A549 (cell line): ENCODE results near the gene HACL1. TPM values are rescaled to one million over a fixed set of nuclear protein-coding genes. Genes with fewer than 3 reads are reported as not detected.
A peak's percentile ranks its signal among the peaks of the same experiment; 100 is the strongest.

Experiments
- ATAC-seq, 2 experiments: fragments of 200-7000 bp in 1 of 2; fragments of >200 bp in 1 of 2; cut with Nextera tagmentation in 1 of 2; cut with Tn5 transposase in 1 of 2; 3 replicates each; pipeline versions ENCODE4 v1.8.0 to v1.9.1; 2018 to 2020; ENCODE audit warnings: mild to moderate bottlenecking in 1 of 2, moderate library complexity in 1 of 2
- CTCF ChIA-PET: fragments of 300-600 bp; sonication (Branson Sonifier 250); formaldehyde crosslinking; extraction: SDS; loops from one replicate; lab custom pipeline; 2021; ENCODE audit warnings: antibody characterized with exemption, inconsistent platforms; lab: Yijun Ruan, JAX
- POLR2A ChIA-PET: fragments of 350-600 bp; formaldehyde crosslinking; extraction: SDS; loops from one replicate; lab custom pipeline; 2021; ENCODE audit warnings: antibody characterized with exemption, inconsistent platforms; lab: Yijun Ruan, JAX
- DNase-seq, 2 experiments: peaks; one replicate each; pipeline versions ENCODE4 v3.0.0 to v3.0.0-alpha.2; 2011 to 2016; ENCODE audit warnings: low read depth in 1 of 2, low spot score in 1 of 2
- FAIRE-seq: peaks from 2 replicates; lab custom pipeline; 2011; peaks lifted over from hg19 to GRCh38; lab: Jason Lieb, UNC
- H3K27ac ChIP-seq, 2 experiments: fragments of >200 bp; sonication (Bioruptor Twin); formaldehyde crosslinking; 3 replicates each; pipeline ENCODE4 v1.5.1; 2016 to 2017
- H3K4me1 ChIP-seq: fragments of >200 bp; sonication (Bioruptor Twin); formaldehyde crosslinking; 3 replicates; pipeline ENCODE4 v1.6.1; 2016
- H3K4me2 ChIP-seq: fragments of >200 bp; sonication (Bioruptor Twin); formaldehyde crosslinking; 3 replicates; pipeline ENCODE4 v1.6.1; 2016
- H3K4me3 ChIP-seq: fragments of >200 bp; sonication (Bioruptor Twin); formaldehyde crosslinking; 3 replicates; pipeline ENCODE4 v1.5.1; 2016
- H3K9me3 ChIP-seq: fragments of >200 bp; sonication (Bioruptor Twin); formaldehyde crosslinking; 3 replicates; pipeline ENCODE4 v1.6.1; 2016
- BHLHE40 ChIP-seq: IDR thresholded peaks from 2 replicates; pipeline ENCODE4 v1.6.1; 2012; ENCODE audit warnings: low read depth, low read length, inconsistent platforms
- CBX8 ChIP-seq: fragments of 200-600 bp; sonication (generic); IDR thresholded peaks from 2 replicates; pipeline ENCODE4 v1.6.1; 2016
- CHD2 ChIP-seq: fragments of 150-350 bp; IDR thresholded peaks from 2 replicates; pipeline ENCODE4 v1.6.1; 2014; ENCODE audit warnings: low read length; ENCODE audit not compliant: partially characterized antibody
- EHF ChIP-seq: fragments of 250-450 bp; sonication (Bioruptor Pico); IDR thresholded peaks from 2 replicates; pipeline ENCODE4 v1.5.0; 2020; ENCODE audit warnings: mild to moderate bottlenecking
- EHMT2 ChIP-seq: fragments of 200-600 bp; sonication (generic); IDR thresholded peaks from 2 replicates; pipeline ENCODE4 v1.6.1; 2016; ENCODE audit warnings: antibody characterized with exemption, low read depth, mild to moderate bottlenecking, moderate library complexity
- ESRRA ChIP-seq: fragments of 150-350 bp; IDR thresholded peaks from 2 replicates; pipeline ENCODE4 v1.6.1; 2014; ENCODE audit warnings: mild to moderate bottlenecking, low read length, borderline replicate concordance
- FOSB ChIP-seq: fragments of 250-450 bp; sonication (Bioruptor Pico); IDR thresholded peaks from 2 replicates; pipeline ENCODE4 v1.5.0; 2020; ENCODE audit warnings: mild to moderate bottlenecking, moderate library complexity
- FOSL2 ChIP-seq, 2 experiments: fragments of 450-650 bp in 1 of 2; fragments of >200 bp in 1 of 2; sonication (Bioruptor Twin) in 1 of 2; formaldehyde crosslinking; IDR thresholded peaks; 2 replicates each; pipeline versions ENCODE4 v1.5.0 to v1.6.1; 2016 to 2020; ENCODE audit warnings: mild to moderate bottlenecking in 1 of 2, moderate library complexity in 1 of 2
- GATA3 ChIP-seq: IDR thresholded peaks from 2 replicates; pipeline ENCODE4 v1.6.1; 2012; ENCODE audit warnings: borderline replicate concordance
- HDAC2 ChIP-seq: fragments of 200-600 bp; sonication (generic); IDR thresholded peaks from 2 replicates; pipeline ENCODE4 v1.6.1; 2016
- HEYL ChIP-seq: fragments of 250-450 bp; sonication (Bioruptor Pico); IDR thresholded peaks from 2 replicates; pipeline ENCODE4 v1.8.0; 2021; ENCODE audit warnings: mild to moderate bottlenecking, moderate library complexity
- HOXB13 ChIP-seq: fragments of 250-450 bp; sonication (Bioruptor Pico); IDR thresholded peaks from 2 replicates; pipeline ENCODE4 v1.5.0; 2020; ENCODE audit warnings: low read depth, mild to moderate bottlenecking, moderate library complexity
- HOXB5 ChIP-seq: fragments of 250-450 bp; sonication (Bioruptor Pico); IDR thresholded peaks from 2 replicates; pipeline ENCODE4 v1.5.0; 2020; ENCODE audit warnings: mild to moderate bottlenecking, moderate library complexity
- JUN ChIP-seq, 2 experiments: fragments of >200 bp; sonication (Bioruptor Twin); formaldehyde crosslinking; IDR thresholded peaks; 2 replicates in 1 of 2; 3 replicates in 1 of 2; pipeline ENCODE4 v1.6.1; 2016 to 2017
- KDM5A ChIP-seq: fragments of 200-600 bp; sonication (generic); IDR thresholded peaks from 2 replicates; pipeline ENCODE4 v1.6.1; 2016; ENCODE audit warnings: antibody characterized with exemption, mild to moderate bottlenecking
- MAFK ChIP-seq: fragments of 450-650 bp; IDR thresholded peaks from 2 replicates; pipeline ENCODE4 v1.6.1; 2014; ENCODE audit not compliant: partially characterized antibody
- MAZ ChIP-seq: fragments of 150-350 bp; IDR thresholded peaks from 2 replicates; pipeline ENCODE4 v1.6.1; 2014; ENCODE audit warnings: antibody characterized with exemption, low read depth, low read length, borderline replicate concordance
- MYC ChIP-seq: IDR thresholded peaks from 2 replicates; pipeline ENCODE4 v1.6.1; 2012; ENCODE audit warnings: mild to moderate bottlenecking, inconsistent platforms, low read length, improper control_type of control experiment, borderline replicate concordance
- NFE2L2 ChIP-seq: fragments of 150-350 bp; conservative IDR thresholded peaks from 2 replicates; pipeline ENCODE4 v1.6.1; 2014; ENCODE audit warnings: low read length
- NPAS2 ChIP-seq: fragments of 250-450 bp; sonication (Bioruptor Pico); IDR thresholded peaks from 2 replicates; pipeline ENCODE4 v1.8.0; 2022; ENCODE audit warnings: mild to moderate bottlenecking, moderate library complexity, borderline replicate concordance
- NR3C1 ChIP-seq: fragments of >200 bp; sonication (Bioruptor Twin); formaldehyde crosslinking; IDR thresholded peaks from 3 replicates; pipeline ENCODE4 v1.6.1; 2017
- PHF8 ChIP-seq: fragments of 200-600 bp; sonication (generic); IDR thresholded peaks from 2 replicates; pipeline ENCODE4 v1.6.1; 2016; ENCODE audit warnings: low read depth, mild to moderate bottlenecking, antibody characterized with exemption, moderate library complexity, borderline replicate concordance
- POLR2AphosphoS2 ChIP-seq: conservative IDR thresholded peaks from 2 replicates; pipeline ENCODE4 v1.6.1; 2012; ENCODE audit warnings: low read length, improper control_type of control experiment, inconsistent platforms
- RAD21 ChIP-seq, 2 experiments: fragments of >200 bp in 1 of 2; sonication (Bioruptor Twin) in 1 of 2; formaldehyde crosslinking in 1 of 2; IDR thresholded peaks in 1 of 2; conservative IDR thresholded peaks in 1 of 2; 2 replicates in 1 of 2; 3 replicates in 1 of 2; pipeline ENCODE4 v1.6.1; 2012 to 2018; ENCODE audit warnings: inconsistent platforms in 1 of 2
- RFX5 ChIP-seq: fragments of 450-650 bp; IDR thresholded peaks from 2 replicates; pipeline ENCODE4 v1.7.1; 2014; ENCODE audit warnings: antibody characterized with exemption, mild to moderate bottlenecking, moderate library complexity
- SMC3 ChIP-seq: fragments of >200 bp; sonication (Bioruptor Twin); formaldehyde crosslinking; IDR thresholded peaks from 3 replicates; pipeline ENCODE4 v1.6.1; 2018; ENCODE audit warnings: inconsistent platforms
- SREBF2 ChIP-seq: fragments of 450-650 bp; IDR thresholded peaks from 2 replicates; pipeline ENCODE4 v1.6.1; 2014; ENCODE audit warnings: mild to moderate bottlenecking, moderate library complexity
- TFCP2L1 ChIP-seq: fragments of 250-450 bp; sonication (Bioruptor Pico); IDR thresholded peaks from 2 replicates; pipeline ENCODE4 v1.5.0; 2021; ENCODE audit warnings: mild to moderate bottlenecking
- ZC3H11A ChIP-seq: fragments of 450-650 bp; IDR thresholded peaks from 2 replicates; pipeline ENCODE4 v1.6.1; 2014; ENCODE audit warnings: antibody characterized with exemption, mild to moderate bottlenecking
- ZFP36 ChIP-seq: fragments of 450-650 bp; IDR thresholded peaks from 2 replicates; pipeline ENCODE4 v1.6.1; 2014; ENCODE audit warnings: borderline replicate concordance; ENCODE audit not compliant: partially characterized antibody
- ZNF302 ChIP-seq: fragments of 250-450 bp; sonication (Bioruptor Pico); IDR thresholded peaks from 2 replicates; pipeline ENCODE4 v1.9.0; 2021; ENCODE audit warnings: inconsistent platforms, mild to moderate bottlenecking, moderate library complexity
- ZSCAN20 ChIP-seq: fragments of 250-450 bp; sonication (Bioruptor Pico); IDR thresholded peaks from 2 replicates; pipeline ENCODE4 v1.8.0; 2022; ENCODE audit warnings: mild to moderate bottlenecking, moderate library complexity
- WGBS: methylation state at CpG from one replicate; pipeline ENCODE4 v1.1.6; 2017; ENCODE audit errors: missing lambda C conversion rate; 5-methylcytosine and 5-hydroxymethylcytosine counted together
- polyA minus RNA-seq: library from RNA; depleted of rRNA, polyadenylated mRNA; stranded (reverse); fragments of >200 nt; gene quantifications from 2 replicates; pipeline ENCODE4 v1.2.3, GENCODE V29; 2011; rRNA and poly(A)+ RNA removed
- polyA plus RNA-seq, 4 experiments: library from polyadenylated mRNA; depleted of rRNA in 3 of 4; stranded (reverse); fragments of >200 nt; fragmentation: RNase III in 1 of 4; extraction: RNeasy Plus Mini Kit Qiagen cat#74134 plus additional on column Dnase treatment in 1 of 4; gene quantifications; 2 replicates in 3 of 4; 3 replicates in 1 of 4; pipeline ENCODE4 v1.2.3, GENCODE V29; 2011 to 2017
- TF ChIP-seq, protein P1 (sequence below): fragments of >200 bp; sonication (Bioruptor Twin); formaldehyde crosslinking; IDR thresholded peaks from 3 replicates; pipeline ENCODE4 v1.5.1; 2016
- TF ChIP-seq, protein P2 (sequence below): fragments of 150-350 bp; IDR thresholded peaks from 2 replicates; pipeline ENCODE4 v1.6.1; 2014; ENCODE audit warnings: low read depth, mild to moderate bottlenecking, low read length
- TF ChIP-seq, protein P3 (sequence below): IDR thresholded peaks from 2 replicates; pipeline ENCODE4 v1.6.1; 2012; ENCODE audit warnings: low read depth, borderline replicate concordance
- TF ChIP-seq, protein P4 (sequence below): fragments of >200 bp; sonication (Bioruptor Twin); formaldehyde crosslinking; IDR thresholded peaks from 2 replicates; pipeline ENCODE4 v1.6.1; 2016
- TF ChIP-seq, protein P5 (sequence below): fragments of 450-650 bp; IDR thresholded peaks from 2 replicates; pipeline ENCODE4 v1.6.1; 2014; ENCODE audit warnings: antibody characterized with exemption

Gene HACL1
- polyA plus RNA-seq (2011; rRNA removed) (51.0 and 69.0 TPM in 2 replicates), polyA plus RNA-seq (2017; fragmentation: RNase III; extraction: RNeasy Plus Mini Kit Qiagen cat#74134 plus additional on column Dnase treatment) (24.3 to 26.5 TPM (median 26.3 TPM) in 3 replicates), polyA minus RNA-seq (45.8 and 68.3 TPM in 2 replicates)
- 28.4 and 29.5 TPM in 2 replicates for polyA plus RNA-seq (2012; cell fraction: cytosol; rRNA removed)
- 23.1 and 32.1 TPM in 2 replicates for polyA plus RNA-seq (2012; cell fraction: nucleus; rRNA removed)

DNA sequence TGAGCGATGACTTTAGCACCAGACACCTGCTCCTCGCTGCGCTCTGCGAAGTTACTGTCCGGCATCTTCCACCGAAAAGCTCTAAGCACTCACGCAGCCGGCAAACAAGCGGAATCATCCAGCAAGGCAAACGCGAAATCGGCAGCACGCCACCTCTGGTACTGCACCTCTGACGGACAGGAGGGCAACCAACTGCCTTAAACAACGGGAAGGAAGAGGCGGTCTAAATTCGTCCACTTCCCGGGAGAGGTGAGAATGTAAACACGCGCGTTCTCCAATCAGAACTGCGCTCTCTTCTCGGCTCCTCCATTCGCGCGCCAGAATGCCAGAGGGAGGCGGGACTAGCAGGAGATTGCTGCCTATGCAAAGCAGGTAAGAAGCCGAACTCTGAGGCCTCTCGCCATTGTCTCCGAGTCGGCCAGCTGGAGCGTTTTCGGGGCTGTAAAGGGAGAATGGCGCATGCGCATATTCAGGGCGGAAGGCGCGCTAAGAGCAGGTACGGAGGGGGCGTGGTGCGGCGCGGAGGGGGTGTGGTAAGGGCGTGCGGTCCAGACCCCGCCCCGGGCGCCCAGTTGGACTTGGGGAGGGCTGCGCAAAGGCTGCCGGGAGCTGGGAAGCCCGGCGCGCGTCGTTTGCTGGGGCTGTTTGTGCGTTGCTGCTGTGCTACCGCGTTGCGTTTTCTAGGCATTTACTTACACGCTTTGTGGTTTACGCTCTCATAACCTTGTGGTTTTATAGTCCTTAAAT lies at the start of gene HACL1, which contains the start of gene BTD:
TSS of gene HACL1 (minus strand) at position 171 of the 747 bp plus-strand sequence. CDS start at position 65, 106 bp downstream.
TSS of gene BTD (plus strand) at position 347 of the 747 bp plus-strand sequence. CDS start 33,695 bp downstream, outside the sequence.
- Histone ChIP-seq H3K4me3 (peak within 1 kb of the TSS; percentile 65), H3K27ac (peak within 1 kb of the TSS; percentile 70 to 91), H3K9me3 (no peaks in the 10 kb centered on the region), H3K4me1 (peaks cover 15% of the 10 kb centered on the region), H3K4me2 (peak within 1 kb of the TSS; percentile 93)
- CTCF ChIA-PET = interaction anchor here (0.6 to 1.8 kb wide), 8 partner anchors 12 to 639 kb away, joined by 3 to 9 read pairs (median 3); no protein-coding TSS in a partner anchor
- FAIRE-seq = peak; percentile 46
- peak; percentile 98 for ATAC-seq
- DNase-seq = peak; percentile 95 to 99
- POLR2A ChIA-PET = interaction anchor here (0.7 to 2.1 kb wide), 17 partner anchors 8 to 332 kb away, joined by 3 to 10 read pairs (median 3); partner anchors contain the start of gene ANKRD28
- under 1% methylated on average over 51 of the region's 61 CpGs for WGBS
- TF ChIP-seq FOSB (no peak), MAFK (peak; percentile 87), NR3C1 (no peak), JUN (IDR thresholded peaks at IDR 0.05) (peak in 1 of 2 experiments; percentile 83; a peak in 2 of 5 replicates), PHF8 (no peak; the same call in 1 of the 2 replicates), ESRRA (no peak), NFE2L2 (no peak), HOXB13 (CRISPR knock-in tag) (no peak), SMC3 (no peak), NPAS2 (CRISPR knock-in tag) (no peak), FOSL2 (IDR thresholded peaks at IDR 0.05) (no peak), FOSL2 (CRISPR knock-in tag; IDR thresholded peaks at IDR 0.05) (no peak), SREBF2 (no peak), MYC (peak; percentile 56; the same call in 1 of the 2 replicates), RFX5 (no peak), CBX8 (no peak), ZNF302 (no peak), HDAC2 (no peak), BHLHE40 (peak; percentile 42; the same call in 1 of the 2 replicates), ZFP36 (no peak), TFCP2L1 (CRISPR knock-in tag) (no peak), KDM5A (peak; percentile 24), GATA3 (0 out of 2 replicates have a peak, but pooled peaks have one; percentile 9), MAZ (no peak), EHMT2 (no peak), HEYL (CRISPR knock-in tag) (no peak), RAD21 (conservative IDR thresholded peaks at IDR 0.05 in 1 of 2, IDR thresholded peaks at IDR 0.05 in 1 of 2) (no peak), ZSCAN20 (CRISPR knock-in tag) (no peak), CHD2 (peak; percentile 62), POLR2AphosphoS2 (no peak), ZC3H11A (no peak), HOXB5 (CRISPR knock-in tag) (no peak), EHF (CRISPR knock-in tag) (no peak)
- TF ChIP-seq, protein P1, sequence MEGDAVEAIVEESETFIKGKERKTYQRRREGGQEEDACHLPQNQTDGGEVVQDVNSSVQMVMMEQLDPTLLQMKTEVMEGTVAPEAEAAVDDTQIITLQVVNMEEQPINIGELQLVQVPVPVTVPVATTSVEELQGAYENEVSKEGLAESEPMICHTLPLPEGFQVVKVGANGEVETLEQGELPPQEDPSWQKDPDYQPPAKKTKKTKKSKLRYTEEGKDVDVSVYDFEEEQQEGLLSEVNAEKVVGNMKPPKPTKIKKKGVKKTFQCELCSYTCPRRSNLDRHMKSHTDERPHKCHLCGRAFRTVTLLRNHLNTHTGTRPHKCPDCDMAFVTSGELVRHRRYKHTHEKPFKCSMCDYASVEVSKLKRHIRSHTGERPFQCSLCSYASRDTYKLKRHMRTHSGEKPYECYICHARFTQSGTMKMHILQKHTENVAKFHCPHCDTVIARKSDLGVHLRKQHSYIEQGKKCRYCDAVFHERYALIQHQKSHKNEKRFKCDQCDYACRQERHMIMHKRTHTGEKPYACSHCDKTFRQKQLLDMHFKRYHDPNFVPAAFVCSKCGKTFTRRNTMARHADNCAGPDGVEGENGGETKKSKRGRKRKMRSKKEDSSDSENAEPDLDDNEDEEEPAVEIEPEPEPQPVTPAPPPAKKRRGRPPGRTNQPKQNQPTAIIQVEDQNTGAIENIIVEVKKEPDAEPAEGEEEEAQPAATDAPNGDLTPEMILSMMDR = no peak
- TF ChIP-seq, protein P2, sequence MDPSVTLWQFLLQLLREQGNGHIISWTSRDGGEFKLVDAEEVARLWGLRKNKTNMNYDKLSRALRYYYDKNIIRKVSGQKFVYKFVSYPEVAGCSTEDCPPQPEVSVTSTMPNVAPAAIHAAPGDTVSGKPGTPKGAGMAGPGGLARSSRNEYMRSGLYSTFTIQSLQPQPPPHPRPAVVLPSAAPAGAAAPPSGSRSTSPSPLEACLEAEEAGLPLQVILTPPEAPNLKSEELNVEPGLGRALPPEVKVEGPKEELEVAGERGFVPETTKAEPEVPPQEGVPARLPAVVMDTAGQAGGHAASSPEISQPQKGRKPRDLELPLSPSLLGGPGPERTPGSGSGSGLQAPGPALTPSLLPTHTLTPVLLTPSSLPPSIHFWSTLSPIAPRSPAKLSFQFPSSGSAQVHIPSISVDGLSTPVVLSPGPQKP = no peak
- TF ChIP-seq, protein P3, sequence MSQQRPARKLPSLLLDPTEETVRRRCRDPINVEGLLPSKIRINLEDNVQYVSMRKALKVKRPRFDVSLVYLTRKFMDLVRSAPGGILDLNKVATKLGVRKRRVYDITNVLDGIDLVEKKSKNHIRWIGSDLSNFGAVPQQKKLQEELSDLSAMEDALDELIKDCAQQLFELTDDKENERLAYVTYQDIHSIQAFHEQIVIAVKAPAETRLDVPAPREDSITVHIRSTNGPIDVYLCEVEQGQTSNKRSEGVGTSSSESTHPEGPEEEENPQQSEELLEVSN = peak; percentile 76
- TF ChIP-seq, protein P4, sequence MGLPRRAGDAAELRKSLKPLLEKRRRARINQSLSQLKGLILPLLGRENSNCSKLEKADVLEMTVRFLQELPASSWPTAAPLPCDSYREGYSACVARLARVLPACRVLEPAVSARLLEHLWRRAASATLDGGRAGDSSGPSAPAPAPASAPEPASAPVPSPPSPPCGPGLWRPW = no peak
- TF ChIP-seq, protein P5, sequence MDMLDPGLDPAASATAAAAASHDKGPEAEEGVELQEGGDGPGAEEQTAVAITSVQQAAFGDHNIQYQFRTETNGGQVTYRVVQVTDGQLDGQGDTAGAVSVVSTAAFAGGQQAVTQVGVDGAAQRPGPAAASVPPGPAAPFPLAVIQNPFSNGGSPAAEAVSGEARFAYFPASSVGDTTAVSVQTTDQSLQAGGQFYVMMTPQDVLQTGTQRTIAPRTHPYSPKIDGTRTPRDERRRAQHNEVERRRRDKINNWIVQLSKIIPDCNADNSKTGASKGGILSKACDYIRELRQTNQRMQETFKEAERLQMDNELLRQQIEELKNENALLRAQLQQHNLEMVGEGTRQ = no peak
